ENCODE measurements around the gene SPSB4. TPM values are rescaled to one million over a fixed set of nuclear protein-coding genes. Genes with fewer than 3 reads are reported as not detected.

SPSB4 gene
- total and polyA plus RNA-seq, 2 of the 8 experiments (the other 6 are each of a cell fraction or from before 2014, with no cell fraction given) = 15.1 to 17.2 TPM

DNA sequence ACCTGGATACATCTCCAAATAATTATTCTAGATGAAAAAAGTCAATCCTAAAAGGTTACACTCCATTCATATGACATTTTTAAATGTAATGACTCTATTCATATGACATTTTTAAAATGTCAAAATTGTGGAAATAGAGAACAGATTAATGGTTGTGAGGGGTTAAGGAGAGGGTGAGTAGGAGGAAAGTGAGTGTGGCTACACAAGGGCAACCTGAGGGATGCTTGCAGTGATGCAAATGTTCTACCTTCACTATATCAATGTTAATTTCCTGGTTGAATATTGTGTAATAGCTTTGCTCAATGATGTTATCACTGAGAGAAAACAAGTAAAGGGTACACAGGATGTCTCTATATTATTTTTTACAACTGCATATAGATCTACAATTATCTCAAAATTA is 125.6 kb downstream of the SPSB4 start:
- H2BK12ac ChIP-seq (ENCODE audit: low read depth, low read length) = no peak overlapping the region
- H3K27ac ChIP-seq (ENCODE audit: low read depth, low read length) = no peak overlapping the region
- H3K23me2 ChIP-seq (ENCODE audit: low read depth, low read length) = no peaks in the 10 kb centered on the region
- peaks cover 11 to 13% of the 10 kb centered on the region in 2 experiments for H3K9me3 ChIP-seq (ENCODE audit: insufficient read depth in 2 of 2, low read depth in 1 of 2, low read length in 1 of 2)
- ChIA-PET POLR2A (ENCODE audit: partially characterized antibody) (no interaction called here), CTCF (ENCODE audit: partially characterized antibody) (interaction anchor here (0.7 to 6.0 kb wide), 5 partner anchors 13 to 177 kb away, joined by 3 to 32 read pairs (median 8); no protein-coding TSS in a partner anchor)
- H2AFZ ChIP-seq (ENCODE audit: low read length) = no peak overlapping the region
- H3K23ac ChIP-seq (ENCODE audit: insufficient read length) = no peak overlapping the region
- no peak for TF ChIP-seq SP1 (IDR thresholded peaks at IDR 0.05; ENCODE audit: low read depth, low read length)
- no peak for TF ChIP-seq CBX8 (IDR thresholded peaks at IDR 0.05; ENCODE audit: borderline replicate concordance, low read depth, low read length)
- TF ChIP-seq, protein P1, sequence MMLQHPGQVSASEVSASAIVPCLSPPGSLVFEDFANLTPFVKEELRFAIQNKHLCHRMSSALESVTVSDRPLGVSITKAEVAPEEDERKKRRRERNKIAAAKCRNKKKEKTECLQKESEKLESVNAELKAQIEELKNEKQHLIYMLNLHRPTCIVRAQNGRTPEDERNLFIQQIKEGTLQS (IDR thresholded peaks at IDR 0.05; ENCODE audit: insufficient read depth, low read depth, low read length) = no peak
- TF ChIP-seq TAF7 (optimal IDR thresholded peaks at IDR 0.05; ENCODE audit: borderline replicate concordance, low read depth, low read length) = no peak
- no peak for TF ChIP-seq RXRA (IDR thresholded peaks at IDR 0.05; ENCODE audit: insufficient read depth, low read depth, low read length)
- no peak for TF ChIP-seq TAF1 (IDR thresholded peaks at IDR 0.05; ENCODE audit: low read depth, low read length)
- no peak for TF ChIP-seq SIN3A (conservative IDR thresholded peaks at IDR 0.05 in 1 of 2, IDR thresholded peaks at IDR 0.05 in 1 of 2; ENCODE audit: low read depth in 1 of 2, low read length in 2 of 2)
- no peak for TF ChIP-seq MAFK (IDR thresholded peaks at IDR 0.05; ENCODE audit: low read depth, low read length)
- no peak overlapping the region for H3K4me3 ChIP-seq (ENCODE audit: extremely low read depth in 1 of 4, insufficient read depth in 2 of 4, low read depth in 3 of 4, low read length in 4 of 4)
- no peaks in the 10 kb centered on the region for H3K79me2 ChIP-seq (ENCODE audit: control insufficient read depth in 1 of 2, insufficient read depth in 2 of 2, low read length in 2 of 2)
- H3K56ac ChIP-seq (replicated peaks; ENCODE audit: insufficient read length, low read depth, low read length) = no peak overlapping the region
- H4K91ac ChIP-seq (replicated peaks; ENCODE audit: insufficient read length, low read length) = no peak overlapping the region
- no peak overlapping the region for H2AK5ac ChIP-seq (ENCODE audit: low read depth, low read length)
- H3K9ac ChIP-seq (replicated peaks in 1 of 4; ENCODE audit: extremely low read depth in 1 of 4, low read depth in 3 of 4, low read length in 3 of 4) = no peak overlapping the region
- no peak overlapping the region for H2BK20ac ChIP-seq (ENCODE audit: low read length)
- H4K20me1 ChIP-seq (replicated peaks in 1 of 2; ENCODE audit: control insufficient read depth in 1 of 2, insufficient read depth in 2 of 2, low read length in 2 of 2) = no peaks in the 10 kb centered on the region
- no peak overlapping the region for H2BK5ac ChIP-seq (ENCODE audit: low read depth, low read length)
- DNase-seq (ENCODE audit: low read depth in 1 of 2, low spot score in 2 of 2) (no peak), FAIRE-seq (no peak)
- no peak overlapping the region for H3K4me2 ChIP-seq (ENCODE audit: insufficient read depth in 1 of 2, low read depth in 2 of 2, low read length in 2 of 2)
- no peaks in the 10 kb centered on the region for H3K36me3 ChIP-seq (ENCODE audit: control insufficient read depth in 2 of 4, insufficient read depth in 4 of 4, low read length in 3 of 4)
- H3K4ac ChIP-seq (replicated peaks; ENCODE audit: insufficient read length, low read depth, low read length) = no peak overlapping the region
- H4K8ac ChIP-seq (ENCODE audit: extremely low read depth, insufficient read depth, low read length) = no peak overlapping the region
- H3K79me1 ChIP-seq (ENCODE audit: low read depth, low read length) = no peaks in the 10 kb centered on the region
- H3K14ac ChIP-seq (ENCODE audit: insufficient read length) = no peak overlapping the region
- H3K18ac ChIP-seq (ENCODE audit: extremely low read depth, low read length) = no peak overlapping the region
- H4K5ac ChIP-seq (ENCODE audit: insufficient read length, low read depth, low read length) = no peak overlapping the region
- H2BK120ac ChIP-seq (replicated peaks; ENCODE audit: low read depth, low read length) = no peak overlapping the region
- H3K4me1 ChIP-seq (replicated peaks in 1 of 4; ENCODE audit: control insufficient read depth in 3 of 4, insufficient read depth in 4 of 4, low read length in 3 of 4) = peaks cover 0 to 6% (median 2%) of the 10 kb centered on the region in 4 experiments; a peak in 4 of 7 replicates
- no peak overlapping the region for H2BK15ac ChIP-seq (ENCODE audit: low read length)
- H3K27me3 ChIP-seq (replicated peaks in 1 of 4; ENCODE audit: control insufficient read depth in 3 of 4, extremely low read depth in 1 of 4, insufficient read depth in 3 of 4, low read length in 3 of 4) = no peaks in the 10 kb centered on the region

All from H1 (cell line).